HG02981 (cell line): ENCODE measurements around the gene CST6.
A peak's percentile ranks its signal among the peaks of the same experiment; 100 is the strongest.

Experiments used
- ATAC-seq: cut with Tn5 transposase; IDR thresholded peaks from one replicate; pipeline ENCODE4 v1.9.1; 2021; ENCODE audit warnings: mild to moderate bottlenecking, moderate library complexity; ENCODE audit not compliant: unreplicated experiment

Gene CST6

GRCh38 chr11:66045177-66045639 is 33.4 kb downstream of the CST6 start:
- peak; percentile 55 for ATAC-seq

GRCh38 chr11:66046901-66047300 is 35.1 kb downstream of the CST6 start:
- ATAC-seq = no peak

DNA sequence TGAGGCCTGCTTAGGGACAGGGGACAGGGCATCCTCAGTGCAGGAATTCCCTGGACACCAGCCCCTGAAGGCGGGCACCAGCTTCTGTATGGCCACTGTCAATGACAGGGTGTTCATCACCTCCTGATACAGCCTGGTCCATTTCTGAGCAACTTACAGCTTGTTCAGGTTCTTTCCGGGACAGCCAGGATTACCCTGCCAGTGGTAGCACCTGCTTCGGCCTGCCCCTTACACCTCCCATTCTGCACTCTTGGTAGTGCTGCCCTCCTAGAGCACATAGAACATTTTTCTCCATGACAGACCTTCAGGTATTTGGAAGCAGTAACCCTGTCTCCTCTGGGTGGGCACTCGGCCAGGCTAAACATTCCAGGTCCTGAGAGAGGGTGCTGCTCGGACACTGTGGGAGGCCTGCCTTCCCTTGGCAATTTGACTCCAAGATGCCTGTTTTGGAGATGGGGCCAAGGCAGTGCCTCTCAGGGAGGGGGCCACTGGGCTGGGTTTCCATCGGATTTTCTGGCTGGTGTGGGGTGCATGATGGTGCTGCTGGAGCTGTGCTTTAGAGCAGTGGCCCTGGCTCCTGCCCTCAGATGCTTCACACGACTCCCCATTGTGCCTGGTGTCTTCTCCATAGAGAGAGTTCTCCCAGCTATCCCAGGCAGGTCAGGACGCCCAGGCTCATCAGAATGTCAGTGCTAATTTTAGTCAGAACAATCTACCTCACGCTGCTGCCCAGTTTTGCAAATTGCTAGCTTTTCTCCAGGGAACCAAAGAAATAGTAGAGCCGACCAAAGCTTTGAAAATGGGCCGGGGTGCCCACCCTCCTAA is 35.9 kb downstream of the CST6 start:
- no peak for ATAC-seq

DNA sequence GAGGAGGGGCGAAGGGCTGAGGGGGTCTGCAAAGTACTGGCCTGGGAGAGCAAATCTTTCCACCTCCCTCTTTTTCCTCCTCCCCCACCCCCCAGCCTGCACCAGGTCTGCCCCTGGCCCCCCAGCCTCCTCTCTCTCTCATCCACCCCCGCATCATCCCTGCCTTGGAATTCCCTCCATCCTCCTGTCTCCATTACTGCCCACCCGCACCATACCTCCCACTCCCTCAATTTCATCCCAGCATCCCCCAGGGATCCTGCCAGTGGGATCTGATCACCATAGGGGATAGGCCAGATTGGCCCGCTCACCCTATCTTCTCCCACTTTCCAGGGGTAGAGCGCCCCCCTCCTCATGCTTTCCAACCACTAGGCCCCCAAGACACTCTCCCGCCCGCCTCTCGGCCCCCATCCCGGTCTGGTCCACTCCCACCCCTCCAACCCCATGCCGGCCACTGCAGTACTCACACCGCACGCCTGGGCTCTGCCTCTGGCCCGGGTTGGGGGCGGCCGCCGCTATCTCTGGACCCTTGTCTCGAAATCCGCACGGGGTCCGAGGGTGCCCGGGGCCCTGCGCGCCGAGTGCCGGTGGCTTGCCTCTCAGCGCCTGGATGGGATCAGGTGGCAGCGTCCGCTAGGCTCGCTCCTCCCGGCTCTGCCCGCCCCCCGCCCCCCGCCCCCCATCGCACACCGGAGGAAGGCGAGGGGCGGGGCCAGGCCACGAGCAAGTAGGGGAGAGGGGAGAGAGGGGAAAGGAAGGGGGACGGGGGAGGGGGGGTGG is 36.9 kb downstream of the CST6 start, which contains the start of gene GAL3ST3:
TSS of gene GAL3ST3 (minus strand) at position 615 of the 777 bp plus-strand sequence. CDS start 3,746 bp downstream, outside the sequence.
- no peak for ATAC-seq

DNA sequence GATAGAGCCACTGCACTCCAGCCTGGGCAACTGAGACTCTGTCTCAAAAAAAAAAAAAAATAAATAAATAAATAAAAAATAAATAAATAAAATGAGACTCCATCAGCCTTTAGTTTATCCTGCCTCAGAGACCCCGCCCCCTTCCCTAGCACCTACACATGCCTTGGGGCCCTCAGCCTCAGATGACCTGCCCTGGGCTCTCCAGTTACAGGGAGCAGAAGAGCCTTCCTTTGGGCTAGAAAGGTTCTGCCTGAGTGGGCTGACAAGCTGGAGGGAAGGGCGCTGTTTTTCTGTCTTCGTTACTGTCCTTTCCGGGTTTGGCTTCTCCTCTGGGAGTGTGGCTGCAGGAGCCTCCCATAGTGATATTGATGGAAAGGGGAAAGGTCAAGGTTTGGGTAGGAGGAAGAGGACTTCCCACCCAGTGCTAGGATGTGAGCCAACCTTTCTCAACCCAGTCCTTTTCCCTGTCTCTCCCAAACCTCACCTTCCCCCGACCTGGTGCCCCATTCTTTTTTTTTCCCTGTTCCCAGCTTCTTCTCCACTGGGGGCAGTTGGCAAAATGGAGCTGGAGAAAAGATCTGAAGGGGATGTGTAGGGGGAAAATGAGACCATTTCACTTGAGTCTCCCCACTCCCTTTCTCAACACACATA is 38.9 kb downstream of the CST6 start:
- ATAC-seq = no peak

DNA sequence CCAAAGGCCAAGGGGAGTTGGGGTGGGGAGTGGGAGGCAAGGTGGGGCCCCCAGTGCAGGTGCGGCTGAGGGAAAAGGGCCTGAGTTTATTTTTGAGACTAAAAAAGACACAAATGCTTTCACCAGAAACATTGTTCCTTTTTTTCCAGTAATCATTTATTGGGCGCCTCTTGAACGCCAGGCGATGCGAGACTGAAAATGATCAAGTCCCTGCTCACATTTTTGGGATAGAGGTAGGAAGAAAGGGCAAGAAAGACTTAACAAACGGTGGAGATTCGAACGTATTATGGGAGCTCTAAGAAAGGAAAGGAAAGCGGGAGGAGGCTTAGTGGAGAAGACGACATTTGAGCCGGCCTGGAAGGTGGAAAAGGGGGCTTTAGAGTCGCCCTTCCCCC is 39.6 kb downstream of the CST6 start:
- no peak for ATAC-seq

DNA sequence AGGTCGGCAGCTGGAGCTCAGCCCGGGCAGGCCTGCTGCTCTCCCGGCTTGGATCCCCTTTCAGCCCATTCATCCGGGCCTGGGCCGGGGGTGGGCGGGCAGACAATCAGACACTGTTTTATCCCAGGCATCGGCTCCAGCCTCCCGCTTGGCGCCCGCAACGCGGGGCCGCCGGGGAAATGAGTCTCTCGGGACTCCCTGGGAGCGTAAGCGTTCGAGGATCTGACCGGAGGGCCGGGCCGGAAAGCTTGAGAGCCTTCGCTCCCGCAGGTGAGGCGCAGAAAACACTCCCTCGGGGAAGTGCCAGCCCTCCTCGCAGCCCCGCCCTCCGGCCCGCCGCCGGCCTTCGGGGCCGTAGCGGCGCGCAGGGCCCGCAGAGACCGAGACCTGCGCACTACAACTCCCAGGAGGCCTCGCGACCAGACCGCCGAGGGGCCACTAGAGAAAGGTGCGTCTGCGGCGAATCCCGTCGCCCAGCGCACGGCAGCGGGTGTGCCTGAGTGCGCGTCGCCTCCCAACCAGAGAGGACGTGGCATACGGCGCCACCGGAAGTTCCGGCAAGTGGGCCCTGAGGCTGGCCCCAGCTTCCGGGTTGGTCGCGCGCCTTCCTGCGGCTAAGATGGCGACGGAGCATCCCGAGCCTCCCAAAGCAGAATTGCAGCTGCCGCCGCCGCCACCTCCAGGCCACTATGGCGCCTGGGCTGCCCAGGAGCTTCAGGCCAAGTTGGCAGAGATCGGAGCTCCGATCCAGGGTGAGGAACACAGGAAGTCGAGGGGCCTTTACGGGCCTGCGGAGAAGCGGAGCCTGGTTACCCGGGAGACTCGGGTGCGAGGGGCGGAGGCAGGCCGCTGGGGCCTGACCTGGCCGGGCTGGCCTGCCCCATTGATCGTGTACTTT is 40.2 kb downstream of the CST6 start, which contains the start of gene SF3B2:
TSS of gene SF3B2 (plus strand) at position 599 of the 898 bp plus-strand sequence. CDS start at position 620, 21 bp downstream.
- peak; percentile 91 for ATAC-seq

GRCh38 chr11:66052664-66052982 is 40.8 kb downstream of the CST6 start:
- peak; percentile 1 for ATAC-seq

GRCh38 chr11:66055021-66055420 is 43.2 kb downstream of the CST6 start:
- no peak for ATAC-seq

DNA sequence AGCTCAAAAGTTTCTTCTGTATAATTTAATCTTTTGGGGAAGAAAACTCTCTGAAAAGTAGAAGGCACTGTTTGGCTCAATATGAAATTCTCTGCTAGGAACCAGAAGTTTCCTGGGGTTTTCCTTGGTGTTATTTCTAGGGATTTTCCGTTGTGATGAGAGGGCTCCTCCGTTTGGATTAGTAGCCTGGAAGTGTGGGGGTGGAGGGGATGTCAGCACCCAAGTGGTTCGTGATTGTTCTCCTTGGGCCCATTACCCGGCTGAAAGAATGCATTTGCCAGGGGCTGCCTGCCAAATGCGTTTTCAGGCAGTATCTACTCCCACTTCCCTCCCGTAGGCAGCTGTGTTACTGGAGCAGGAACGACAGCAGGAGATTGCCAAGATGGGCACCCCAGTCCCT is 44.7 kb downstream of the CST6 start:
- ATAC-seq = no peak

GRCh38 chr11:66059966-66060680 is 48.3 kb downstream of the CST6 start:
- ATAC-seq = no peak

GRCh38 chr11:66061268-66061667 is 49.5 kb downstream of the CST6 start:
- ATAC-seq = no peak

- no peak for ATAC-seq
Observed at GRCh38 chr11:66062408-66062807, 50.6 kb downstream of the CST6 start.
